Skin of body (tissue), 2 donors: Measurements from ENCODE around the gene OR2F1. TPM values are rescaled to one million over a fixed set of nuclear protein-coding genes. Genes with fewer than 3 reads are reported as not detected.

Source experiments
- DNase-seq: peaks from one replicate; lab custom pipeline; 2025; lab: John Stamatoyannopoulos, UW
- total RNA-seq: library from RNA; depleted of rRNA; stranded (reverse); fragments of >200 nt; gene quantifications from one replicate; pipeline ENCODE4 v1.2.3, GENCODE V29; 2014

Gene OR2F1, protein sequence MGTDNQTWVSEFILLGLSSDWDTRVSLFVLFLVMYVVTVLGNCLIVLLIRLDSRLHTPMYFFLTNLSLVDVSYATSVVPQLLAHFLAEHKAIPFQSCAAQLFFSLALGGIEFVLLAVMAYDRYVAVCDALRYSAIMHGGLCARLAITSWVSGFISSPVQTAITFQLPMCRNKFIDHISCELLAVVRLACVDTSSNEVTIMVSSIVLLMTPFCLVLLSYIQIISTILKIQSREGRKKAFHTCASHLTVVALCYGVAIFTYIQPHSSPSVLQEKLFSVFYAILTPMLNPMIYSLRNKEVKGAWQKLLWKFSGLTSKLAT
- total RNA-seq: not detected

DNA sequence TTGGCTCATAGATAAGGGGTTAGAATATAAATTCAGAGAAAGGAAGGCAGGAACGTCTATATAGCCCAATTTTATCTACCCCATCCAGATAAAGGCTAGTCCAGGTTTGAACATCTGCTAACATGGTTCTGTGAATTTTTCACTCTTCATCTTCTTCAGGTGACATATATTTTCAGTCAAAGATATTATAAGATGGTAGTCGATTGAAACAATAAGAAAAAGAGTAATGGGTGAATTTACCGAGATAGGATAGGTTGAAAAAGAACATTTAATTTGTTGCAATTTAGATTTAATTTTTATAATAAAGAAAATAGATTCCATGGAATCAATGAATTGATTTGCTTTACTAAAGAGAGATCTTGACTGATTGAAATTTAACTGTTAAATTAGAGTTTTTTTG lies at the start of gene OR2F1:
OR2F1 (plus strand) TSS at position 301 of the 400 bp plus-strand sequence. CDS start 5,127 bp downstream, outside the sequence.
- DNase-seq: no peak

DNA sequence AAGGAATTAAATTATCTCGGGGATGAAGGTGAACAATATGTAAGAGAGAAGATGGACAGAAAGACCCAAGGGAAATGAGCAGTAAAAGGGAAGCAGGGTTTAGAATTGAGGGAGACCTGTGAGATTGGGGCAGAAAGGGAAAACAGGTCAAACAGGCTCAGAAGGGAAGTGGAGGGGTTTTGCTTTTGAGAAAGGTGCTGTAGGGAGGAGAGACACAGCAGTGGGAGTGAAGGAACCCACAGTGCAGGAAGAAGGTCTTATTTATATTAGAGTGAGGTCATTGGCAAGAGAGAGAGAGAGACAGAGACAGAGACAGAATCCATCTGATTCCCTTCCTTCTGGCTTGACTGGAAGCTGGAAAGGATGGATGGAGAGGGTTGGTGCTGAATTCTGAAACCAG lies 49.1 kb upstream of the OR2F1 start:
- DNase-seq: no peak

GRCh38 chr7:143906151-143906550 lies 48.5 kb upstream of the OR2F1 start:
- no peak for DNase-seq

- no peak for DNase-seq
Observed at GRCh38 chr7:143906895-143907294, 47.7 kb upstream of the OR2F1 start.

- DNase-seq: peak; percentile 34
Observed at GRCh38 chr7:143908120-143908519, 46.5 kb upstream of the OR2F1 start.

DNA sequence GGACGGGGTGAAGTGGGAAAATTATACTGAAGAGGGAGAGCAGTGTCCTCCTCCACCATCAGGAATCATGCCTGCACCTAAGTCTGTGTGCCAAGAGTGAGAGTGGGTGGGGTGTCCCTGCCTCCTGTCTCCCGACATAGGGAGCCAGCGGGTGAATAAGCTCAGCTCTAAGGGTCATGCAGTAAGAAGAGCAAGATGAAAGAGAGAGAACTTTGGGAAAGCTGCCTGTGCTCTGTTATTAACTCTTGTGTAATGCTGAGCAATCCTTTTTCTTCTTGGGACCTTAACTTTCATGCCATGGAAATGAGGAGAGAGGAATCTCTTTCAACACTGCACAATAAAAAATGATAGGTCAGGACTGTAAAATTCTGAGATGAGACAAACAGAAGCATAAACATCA lies 44.8 kb upstream of the OR2F1 start:
- no peak for DNase-seq

DNA sequence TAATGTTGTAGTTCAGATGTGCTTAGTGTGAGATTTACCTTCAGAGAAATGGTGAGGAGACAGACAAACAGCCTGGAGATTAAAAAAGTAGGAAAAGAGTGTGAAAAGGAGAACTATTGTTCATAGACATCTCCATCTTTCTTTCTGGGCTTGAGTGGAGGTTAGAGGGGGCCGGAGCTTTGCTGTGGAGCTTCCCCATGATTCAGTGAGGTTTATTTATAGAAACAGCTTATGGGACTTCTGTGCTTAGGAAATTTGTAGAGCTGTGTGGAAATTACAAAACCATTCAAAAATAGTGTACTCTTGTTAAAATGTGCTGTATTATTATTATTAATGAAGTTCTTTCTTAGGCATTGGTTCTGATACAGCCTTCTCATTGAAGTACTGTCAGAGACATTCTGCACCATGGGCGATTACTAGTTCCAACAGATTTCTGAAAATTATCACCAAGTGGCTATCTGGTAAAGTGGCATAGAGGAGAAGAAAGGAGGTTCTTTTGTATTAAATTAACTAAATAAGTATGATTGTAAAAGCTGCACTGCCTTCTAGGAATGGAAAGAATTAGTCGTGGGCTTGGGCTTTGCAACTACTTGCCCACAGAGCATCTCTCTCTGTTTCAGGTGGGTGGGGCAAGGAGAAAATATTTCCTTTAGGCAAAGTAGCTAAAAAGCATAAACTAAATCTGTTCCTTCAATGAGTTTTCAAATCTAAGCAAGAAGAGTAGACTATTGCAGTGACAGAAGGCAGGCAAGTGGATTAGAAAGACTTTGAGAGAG lies 44.0 kb upstream of the OR2F1 start:
- no peak for DNase-seq

- no peak for DNase-seq
Observed at GRCh38 chr7:143913945-143914615, 40.6 kb upstream of the OR2F1 start.

DNA sequence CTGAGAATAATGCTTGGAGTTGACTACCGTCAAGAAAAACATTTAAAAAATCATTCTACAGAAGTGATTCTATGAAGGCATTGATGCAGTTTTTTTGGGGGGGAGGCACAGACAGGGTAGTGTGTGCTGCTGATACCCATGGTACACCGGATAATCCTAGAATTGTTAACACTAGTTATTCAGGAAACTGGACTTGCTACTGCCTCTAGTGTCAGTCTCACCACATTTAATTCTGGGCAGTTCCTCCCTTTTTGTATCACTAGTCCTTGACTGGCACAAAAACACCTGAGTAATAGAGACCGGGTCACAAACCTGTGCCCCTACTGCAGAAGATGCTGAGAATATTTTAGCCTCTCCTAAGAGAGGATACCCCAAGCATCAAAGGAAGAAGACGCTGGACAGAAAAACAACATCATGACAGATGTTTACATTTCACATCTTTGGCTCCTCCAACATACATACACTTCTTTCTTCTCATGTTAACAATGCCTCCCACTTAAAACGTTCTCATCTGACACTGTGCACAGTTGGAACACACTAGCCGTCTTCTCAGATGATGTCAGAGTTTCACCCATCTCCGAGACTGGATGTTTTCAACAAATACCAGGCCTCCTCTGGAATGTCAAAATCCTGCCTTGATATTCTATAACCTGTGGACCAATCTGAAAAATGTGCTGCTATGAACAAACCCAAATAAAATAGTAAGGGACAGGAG lies 39.5 kb upstream of the OR2F1 start:
- no peak for DNase-seq

- DNase-seq: no peak
Observed at GRCh38 chr7:143924851-143925250, 29.8 kb upstream of the OR2F1 start.

DNA sequence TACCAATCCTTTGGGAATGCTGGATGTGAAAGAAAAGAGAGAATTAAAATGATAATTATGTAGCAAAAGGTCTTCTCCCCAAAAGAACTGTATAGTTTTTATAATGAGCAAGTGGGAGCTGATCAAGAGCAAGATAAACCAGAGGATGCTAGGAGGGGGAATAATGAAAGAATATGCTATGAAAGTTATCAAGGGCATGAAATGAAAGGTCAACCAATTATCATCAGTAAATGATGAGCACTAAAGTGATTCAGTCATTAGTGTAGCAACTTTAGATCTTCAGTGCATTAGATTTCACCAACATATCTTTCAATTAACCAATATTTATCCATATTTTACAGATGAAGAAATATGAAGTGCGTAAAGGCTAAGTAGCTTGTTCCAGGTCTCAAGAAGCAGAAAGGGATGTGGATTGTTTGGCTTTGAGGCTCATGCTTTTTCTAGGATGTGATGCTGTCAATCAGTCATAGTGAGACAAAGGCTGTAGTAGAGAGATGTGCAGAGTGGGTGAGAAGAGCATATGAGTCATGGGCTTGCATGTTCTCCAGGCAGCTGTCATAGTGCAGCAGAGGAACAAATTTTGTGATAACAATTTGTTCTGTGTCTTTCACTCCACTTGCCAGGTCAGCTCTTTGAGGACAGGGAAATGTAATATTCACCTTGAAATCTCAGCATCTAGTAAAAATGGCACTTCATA lies 25.3 kb upstream of the OR2F1 start:
- no peak for DNase-seq

DNA sequence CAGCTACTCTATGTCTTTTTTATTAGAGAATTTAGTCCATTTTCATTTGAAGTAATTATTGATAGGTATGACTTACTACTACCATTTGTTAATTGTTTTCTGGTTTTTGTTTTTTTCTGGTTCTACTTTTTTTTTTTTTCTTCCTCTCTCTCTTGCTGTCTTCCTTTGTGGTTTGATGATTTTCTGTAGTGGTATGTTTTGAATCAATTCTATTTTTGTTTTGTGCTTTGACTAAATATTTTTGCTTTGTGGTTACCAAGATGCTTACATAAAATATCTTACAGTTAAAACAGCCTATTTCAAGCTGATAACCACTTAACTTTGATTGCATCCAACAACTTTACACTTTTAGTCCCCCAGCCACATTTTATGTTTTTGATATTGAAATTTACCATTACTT lies 22.9 kb upstream of the OR2F1 start:
- no peak for DNase-seq

GRCh38 chr7:143934526-143935325 lies 19.9 kb upstream of the OR2F1 start, which contains the start of gene OR2F2:
Gene OR2F2 (plus strand): TSS chr7:143935233. CDS start chr7:143935233, 0 bp downstream.
- DNase-seq: peak; percentile 48

- no peak for DNase-seq
Observed at GRCh38 chr7:143936087-143937009, 18.3 kb upstream of the OR2F1 start.

GRCh38 chr7:143938379-143939243 lies 16.0 kb upstream of the OR2F1 start:
- no peak for DNase-seq

- DNase-seq: no peak
Observed at GRCh38 chr7:143945423-143945822, 9.2 kb upstream of the OR2F1 start.

GRCh38 chr7:143947111-143947510 lies 7.5 kb upstream of the OR2F1 start:
- no peak for DNase-seq

- DNase-seq: no peak
Observed at GRCh38 chr7:143948733-143949132, 5.9 kb upstream of the OR2F1 start.
